ENCODE results near the gene CIRBP. TPM values are rescaled to one million over a fixed set of nuclear protein-coding genes. Genes with fewer than 3 reads are reported as not detected.

CIRBP gene
- total and polyA plus RNA-seq, 12 donors = 180 to 356 (median 280) TPM

- Histone ChIP-seq H3K4me1 (peaks cover 25 to 74% (median 61%) of the 10 kb centered on the region in 9 donors), H3K9me3 (no peaks in the 10 kb centered on the region), H3K4me3 (peak overlapping the region in 1 of 10 donors; percentile 10), H3K36me3 (peaks cover 4 to 76% (median 24%) of the 10 kb centered on the region in 9 donors), H3K27ac (peak overlapping the region in 8 of 10 donors; percentile 25 to 90 (median 48)), H3K27me3 (no peaks in the 10 kb centered on the region)
- intact Hi-C loops (cut with DNase I) = loop anchor here in 4 of 10 donors (2.0 kb wide), 2 partner anchors 18 to 20 kb away; partner anchors contain the start of genes ATP5F1D (in 3 of the 4) and CBARP (in 1 of the 4)
- ATAC-seq = peak; percentile 40 to 81 (median 58)
- peak; percentile 62 to 79 for DNase-seq
- peak; percentile 47 to 82 (median 75) for TF ChIP-seq CTCF (IDR thresholded peaks at IDR 0.05)
- 59 to 61% methylated on average over 38 of the region's 38 CpGs for WGBS, 2 donors
Observed at GRCh38 chr19:1220976-1221903, 47.9 kb upstream of the CIRBP start.

- Histone ChIP-seq H3K9me3 (no peaks in the 10 kb centered on the region), H3K4me3 (peak overlapping the region in 1 of 10 donors; percentile 10), H3K36me3 (peaks cover 7 to 76% (median 30%) of the 10 kb centered on the region in 9 donors), H3K27ac (peak overlapping the region in 7 of 10 donors; percentile 25 to 56 (median 44)), H3K4me1 (peaks cover 24 to 68% (median 54%) of the 10 kb centered on the region in 9 donors), H3K27me3 (no peaks in the 10 kb centered on the region)
- intact Hi-C loops (cut with DNase I) = loop anchor here in 4 of 10 donors (2.0 kb wide), 2 partner anchors 17 to 19 kb away; partner anchors contain the start of genes ATP5F1D (in 3 of the 4) and CBARP (in 1 of the 4)
- no peak for DNase-seq
- 89 to 91% methylated on average over 20 to 22 of the region's 22 CpGs for WGBS, 2 donors
- peak in 1 of 8 donors; percentile 1 for ATAC-seq
- TF ChIP-seq CTCF (IDR thresholded peaks at IDR 0.05) = no peak
Observed at GRCh38 chr19:1221904-1222255, 47.3 kb upstream of the CIRBP start.

GRCh38 chr19:1222394-1222793 lies 46.7 kb upstream of the CIRBP start:
- H3K9me3 ChIP-seq = no peaks in the 10 kb centered on the region
- peaks cover 20 to 62% (median 49%) of the 10 kb centered on the region in 9 donors for H3K4me1 ChIP-seq
- TF ChIP-seq CTCF (IDR thresholded peaks at IDR 0.05) = no peak
- H3K27ac ChIP-seq = peak overlapping the region in 4 of 10 donors; percentile 28 to 56 (median 47)
- DNase-seq (no peak), ATAC-seq (no peak)
- H3K27me3 ChIP-seq = no peaks in the 10 kb centered on the region
- no peak overlapping the region for H3K4me3 ChIP-seq
- H3K36me3 ChIP-seq = peaks cover 7 to 79% (median 35%) of the 10 kb centered on the region in 9 donors
- intact Hi-C loops (cut with DNase I) = no loop called here
- 92% methylated on average over 14 of the region's 14 CpGs for WGBS, 2 donors

- DNase-seq (no peak), ATAC-seq (peak in 1 of 8 donors; percentile 6)
- 71 to 79% methylated on average over 40 to 48 of the region's 48 CpGs for WGBS, 2 donors
- Histone ChIP-seq H3K4me3 (no peak overlapping the region), H3K36me3 (peaks cover 7 to 88% (median 42%) of the 10 kb centered on the region in 9 donors), H3K9me3 (no peaks in the 10 kb centered on the region), H3K27me3 (no peaks in the 10 kb centered on the region), H3K4me1 (peaks cover 13 to 54% (median 41%) of the 10 kb centered on the region in 9 donors), H3K27ac (no peak overlapping the region)
- intact Hi-C loops (cut with DNase I) = no loop called here
- TF ChIP-seq CTCF (IDR thresholded peaks at IDR 0.05) = peak in 7 of 9 donors; percentile 35 to 53 (median 44)
Observed at GRCh38 chr19:1223018-1223855, 45.9 kb upstream of the CIRBP start.
